Measurements from ENCODE around the gene ADSS1.

GRCh38 chr14:104775073-104775489 lies 51.1 kb downstream of the ADSS1 start:
- TF ChIP-seq CTCF (IDR thresholded peaks at IDR 0.05) (no peak), ZFX (IDR thresholded peaks at IDR 0.05; ENCODE audit: borderline replicate concordance) (no peak)
